PC-3 (cell line): ENCODE results near the gene DHX35. TPM values are rescaled to one million over a fixed set of nuclear protein-coding genes. Genes with fewer than 3 reads are reported as not detected.

Experiments
- ATAC-seq: fragments of 200-7000 bp; cut with Tn5 transposase; 2 replicates; pipeline ENCODE4 v1.9.1; 2020; ENCODE audit warnings: mild to moderate bottlenecking, moderate library complexity
- BruUV-seq: library from RNA; stranded (reverse); fragments of 400-500 nt; replicated peaks from 2 replicates; lab custom pipeline; 2021; lab: Mats Ljungman, UMichigan
- CTCF ChIA-PET: fragments of 300-600 bp; sonication (Branson Sonifier 250); formaldehyde crosslinking; loops from one replicate; lab custom pipeline; 2022; ENCODE audit warnings: antibody characterized with exemption; lab: Charles Lee
- POLR2A ChIA-PET: fragments of 300-600 bp; sonication (Branson Sonifier 250); formaldehyde crosslinking; loops from one replicate; lab custom pipeline; 2022; ENCODE audit warnings: antibody characterized with exemption; ENCODE audit not compliant: unreplicated experiment; lab: Charles Lee
- DNase-seq: peaks from one replicate; pipeline ENCODE4 v3.0.0-alpha.2; 2015
- H2AFZ ChIP-seq: fragments of 300-600 bp; sonication (generic); 2 replicates; pipeline ENCODE4 v1.6.0; 2016; ENCODE audit warnings: antibody characterized with exemption, low read length
- H3F3A ChIP-seq: fragments of 300-600 bp; sonication (generic); one replicate; pipeline ENCODE4 v1.6.0; 2017; ENCODE audit warnings: antibody characterized with exemption, low read length, control low read depth, mild to moderate bottlenecking; ENCODE audit not compliant: unreplicated experiment
- H3K27ac ChIP-seq: fragments of 300-600 bp; sonication (generic); 2 replicates; pipeline ENCODE4 v1.5.1; 2016; ENCODE audit warnings: mild to moderate bottlenecking, low read length
- H3K27me3 ChIP-seq: fragments of 300-600 bp; sonication (generic); 2 replicates; pipeline ENCODE4 v1.6.1; 2016; ENCODE audit warnings: low read length, mixed read lengths
- H3K36me3 ChIP-seq: fragments of 300-600 bp; sonication (generic); 2 replicates; pipeline ENCODE4 v1.6.1; 2016; ENCODE audit warnings: low read depth, mixed run types, low read length, mixed read lengths
- H3K4me1 ChIP-seq: fragments of 300-600 bp; sonication (generic); 2 replicates; pipeline ENCODE4 v1.5.1; 2016; ENCODE audit warnings: low read length; ENCODE audit not compliant: insufficient read depth
- H3K4me2 ChIP-seq: fragments of 300-600 bp; sonication (generic); 2 replicates; pipeline ENCODE4 v1.6.0; 2016; ENCODE audit warnings: low read length
- H3K4me3 ChIP-seq: fragments of 300-600 bp; sonication (generic); 2 replicates; pipeline ENCODE4 v1.5.1; 2016; ENCODE audit warnings: mild to moderate bottlenecking, low read length, mixed read lengths
- H3K79me2 ChIP-seq: fragments of 300-600 bp; sonication (generic); 2 replicates; pipeline ENCODE4 v1.6.1; 2017; ENCODE audit warnings: low read length, mixed read lengths
- H3K9ac ChIP-seq: fragments of 300-600 bp; sonication (generic); 2 replicates; pipeline ENCODE4 v1.6.0; 2016; ENCODE audit warnings: mild to moderate bottlenecking, low read length
- H3K9me2 ChIP-seq: fragments of 300-600 bp; sonication (generic); replicated peaks from 2 replicates; pipeline ENCODE4 v1.6.1; 2016; ENCODE audit warnings: mixed run types, low read length, mixed read lengths
- H3K9me3 ChIP-seq: fragments of 300-600 bp; sonication (generic); 2 replicates; pipeline ENCODE4 v1.6.1; 2016; ENCODE audit warnings: low read length, mixed read lengths
- H4K20me1 ChIP-seq: fragments of 300-600 bp; sonication (generic); 2 replicates; pipeline ENCODE4 v1.6.1; 2016; ENCODE audit warnings: low read length, mixed read lengths
- CTCF ChIP-seq: fragments of 300-600 bp; sonication (generic); conservative IDR thresholded peaks from 2 replicates; pipeline ENCODE4 v1.5.1; 2017; ENCODE audit warnings: antibody characterized with exemption, low read depth, mild to moderate bottlenecking, low read length
- EZH2 ChIP-seq: fragments of 300-600 bp; sonication (generic); IDR thresholded peaks from one replicate; pipeline ENCODE4 v1.6.1; 2017; ENCODE audit warnings: antibody characterized with exemption, mild to moderate bottlenecking, low read length; ENCODE audit not compliant: unreplicated experiment
- EZH2phosphoT487 ChIP-seq: fragments of 300-600 bp; sonication (generic); IDR thresholded peaks from 2 replicates; pipeline ENCODE4 v1.6.1; 2018; ENCODE audit warnings: mild to moderate bottlenecking, antibody characterized with exemption, low read length, borderline replicate concordance
- intact Hi-C: fragments of 100-400 bp; cut with micrococcal nuclease; formaldehyde crosslinking; loops from 2 replicates; pipeline ENCODE4 v1.9.0; 2023
- total RNA-seq: library from RNA; depleted of rRNA; stranded (reverse); fragments of >200 nt; gene quantifications from 2 replicates; pipeline ENCODE4 v1.2.3, GENCODE V29; 2014

The DHX35 gene
- total RNA-seq, 1 experiment from 2014 or later = 12.0 TPM

DNA sequence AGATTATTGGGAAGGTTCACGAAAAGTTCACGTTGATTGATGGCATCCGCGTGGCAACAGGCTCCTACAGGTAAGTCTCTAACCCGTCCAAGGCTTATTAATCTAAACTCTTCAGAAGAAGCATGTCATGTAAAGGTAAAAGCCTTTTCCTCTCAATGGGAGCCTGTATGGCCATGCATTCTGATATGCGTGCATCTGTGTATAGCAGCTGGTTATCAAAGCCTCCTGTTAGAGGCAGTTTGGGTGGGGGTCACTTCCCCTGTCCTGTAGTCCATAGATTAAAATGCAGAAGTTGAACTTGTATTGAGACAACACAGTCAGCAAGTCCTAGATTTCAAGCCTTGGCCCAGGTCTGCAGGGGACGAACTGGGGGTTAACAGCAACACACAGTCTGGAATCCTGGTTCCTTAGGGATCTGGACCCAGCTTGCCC lies 14.2 kb upstream of the DHX35 start:
- H3K9me2 ChIP-seq = no peaks in the 10 kb centered on the region
- peaks cover 75% of the 10 kb centered on the region for H3K36me3 ChIP-seq
- TF ChIP-seq EZH2phosphoT487 (no peak), EZH2 (no peak), CTCF (no peak)
- H2AFZ ChIP-seq = no peak overlapping the region
- intact Hi-C loops = no loop called here
- no peaks in the 10 kb centered on the region for H3K9me3 ChIP-seq
- H4K20me1 ChIP-seq = peaks cover 11% of the 10 kb centered on the region
- CTCF ChIA-PET = no interaction called here
- DNase-seq = no peak
- POLR2A ChIA-PET = no interaction called here
- no peaks in the 10 kb centered on the region for H3F3A ChIP-seq
- no peaks in the 10 kb centered on the region for H3K27me3 ChIP-seq
- H3K27ac ChIP-seq = no peak overlapping the region
- ATAC-seq = no peak
- H3K79me2 ChIP-seq = peaks cover 38% of the 10 kb centered on the region
- no peak overlapping the region for H3K4me2 ChIP-seq
- no peaks in the 10 kb centered on the region for H3K4me1 ChIP-seq
- BruUV-seq = no TSS peak
- no peak overlapping the region for H3K9ac ChIP-seq
- H3K4me3 ChIP-seq = no peak overlapping the region

- no peaks in the 10 kb centered on the region for H3K4me1 ChIP-seq
- no peaks in the 10 kb centered on the region for H3K9me3 ChIP-seq
- no peaks in the 10 kb centered on the region for H3F3A ChIP-seq
- no peak for TF ChIP-seq EZH2
- TF ChIP-seq EZH2phosphoT487 = no peak
- no peak for TF ChIP-seq CTCF
- H3K4me2 ChIP-seq = no peak overlapping the region
- no TSS peak for BruUV-seq
- ATAC-seq (no peak), DNase-seq (no peak)
- no peak overlapping the region for H3K27ac ChIP-seq
- CTCF ChIA-PET = no interaction called here
- H3K4me3 ChIP-seq = no peak overlapping the region
- no peaks in the 10 kb centered on the region for H3K27me3 ChIP-seq
- peaks cover 11% of the 10 kb centered on the region for H4K20me1 ChIP-seq
- no peak overlapping the region for H3K9ac ChIP-seq
- POLR2A ChIA-PET = no interaction called here
- H3K36me3 ChIP-seq = peaks cover 66% of the 10 kb centered on the region
- H2AFZ ChIP-seq = no peak overlapping the region
- intact Hi-C loops = no loop called here
- H3K9me2 ChIP-seq = no peaks in the 10 kb centered on the region
- H3K79me2 ChIP-seq = peaks cover 25% of the 10 kb centered on the region
Observed at GRCh38 chr20:38950254-38950653, 11.9 kb upstream of the DHX35 start.

- no peak overlapping the region for H3K9ac ChIP-seq
- no peak for ATAC-seq
- TF ChIP-seq CTCF (no peak), EZH2phosphoT487 (no peak), EZH2 (no peak)
- H3K4me1 ChIP-seq = no peaks in the 10 kb centered on the region
- no peak overlapping the region for H3K27ac ChIP-seq
- peaks cover 62% of the 10 kb centered on the region for H3K36me3 ChIP-seq
- no peaks in the 10 kb centered on the region for H3K27me3 ChIP-seq
- H3K9me3 ChIP-seq = no peaks in the 10 kb centered on the region
- H3K9me2 ChIP-seq = no peaks in the 10 kb centered on the region
- H3F3A ChIP-seq = no peaks in the 10 kb centered on the region
- H2AFZ ChIP-seq = no peak overlapping the region
- BruUV-seq = no TSS peak
- intact Hi-C loops = no loop called here
- ChIA-PET CTCF (no interaction called here), POLR2A (no interaction called here)
- no peak overlapping the region for H3K4me2 ChIP-seq
- H4K20me1 ChIP-seq = peaks cover 7% of the 10 kb centered on the region
- peaks cover 20% of the 10 kb centered on the region for H3K79me2 ChIP-seq
- DNase-seq = no peak
- H3K4me3 ChIP-seq = no peak overlapping the region
Observed at GRCh38 chr20:38951611-38952010, 10.5 kb upstream of the DHX35 start.
